ENCODE measurements around the gene TSPAN4. TPM values are rescaled to one million over a fixed set of nuclear protein-coding genes. Genes with fewer than 3 reads are reported as not detected.

TSPAN4 gene
- total and polyA plus RNA-seq, 4 donors = 16.5 to 38.1 (median 30.4) TPM

- Histone ChIP-seq H3K9me3 (ENCODE audit: control insufficient read depth in 4 of 4, low read length in 3 of 4) (no peaks in the 10 kb centered on the region), H3K36me3 (ENCODE audit: control insufficient read depth in 4 of 4, insufficient read depth in 3 of 4, low read depth in 1 of 4, low read length in 3 of 4) (peaks cover 5 to 23% (median 19%) of the 10 kb centered on the region in 4 donors), H3K4me3 (ENCODE audit: low read depth in 1 of 3, low read length in 3 of 3) (no peak overlapping the region), H3K9ac (ENCODE audit: low read depth in 1 of 2, low read length in 2 of 2) (no peak overlapping the region), H3K27ac (ENCODE audit: low read depth in 1 of 2, low read length in 2 of 2) (no peak overlapping the region), H3K4me1 (ENCODE audit: control insufficient read depth in 4 of 4, insufficient read depth in 4 of 4, low read length in 3 of 4) (peaks cover 4 to 27% (median 20%) of the 10 kb centered on the region in 4 donors), H3K27me3 (ENCODE audit: control insufficient read depth in 4 of 4, insufficient read depth in 4 of 4, low read length in 3 of 4) (no peaks in the 10 kb centered on the region)
- no peak for TF ChIP-seq FOXA2 (IDR thresholded peaks at IDR 0.05)
- TF ChIP-seq RAD21 (IDR thresholded peaks at IDR 0.05) = peak in 1 of 2 donors; percentile 13
- no peak for TF ChIP-seq SP1 (IDR thresholded peaks at IDR 0.05)
- DNase-seq (ENCODE audit: low spot score) = no peak
- 78% methylated on average over 14 of the region's 14 CpGs for WGBS
Measured at GRCh38 chr11:811446-812245, 31.0 kb upstream of the TSPAN4 start.

- H3K27me3 ChIP-seq (ENCODE audit: control insufficient read depth in 4 of 4, insufficient read depth in 4 of 4, low read length in 3 of 4) = no peaks in the 10 kb centered on the region
- H3K36me3 ChIP-seq (ENCODE audit: control insufficient read depth in 4 of 4, insufficient read depth in 3 of 4, low read depth in 1 of 4, low read length in 3 of 4) = peaks cover 5 to 23% (median 19%) of the 10 kb centered on the region in 4 donors
- no peaks in the 10 kb centered on the region for H3K9me3 ChIP-seq (ENCODE audit: control insufficient read depth in 4 of 4, low read length in 3 of 4)
- no peak overlapping the region for H3K9ac ChIP-seq (ENCODE audit: low read depth in 1 of 2, low read length in 2 of 2)
- H3K4me1 ChIP-seq (ENCODE audit: control insufficient read depth in 4 of 4, insufficient read depth in 4 of 4, low read length in 3 of 4) = peaks cover 4 to 27% (median 20%) of the 10 kb centered on the region in 4 donors
- H3K4me3 ChIP-seq (ENCODE audit: low read depth in 1 of 3, low read length in 3 of 3) = no peak overlapping the region
- WGBS = 90% methylated on average over 3 of the region's 3 CpGs
- H3K27ac ChIP-seq (ENCODE audit: low read depth in 1 of 2, low read length in 2 of 2) = no peak overlapping the region
- DNase-seq (ENCODE audit: low spot score) = no peak
- TF ChIP-seq NR2F2 (IDR thresholded peaks at IDR 0.05) = no peak
- no peak for TF ChIP-seq HNF4G (IDR thresholded peaks at IDR 0.05)
- no peak for TF ChIP-seq YY1 (IDR thresholded peaks at IDR 0.05)
- TF ChIP-seq EGR1 (IDR thresholded peaks at IDR 0.05; ENCODE audit: low read depth in 2 of 2) = no peak
- TF ChIP-seq GABPA (IDR thresholded peaks at IDR 0.05 in 1 of 2, conservative IDR thresholded peaks at IDR 0.05 in 1 of 2) = no peak
- TF ChIP-seq FOXA2 (IDR thresholded peaks at IDR 0.05) = no peak
- TF ChIP-seq, protein P1, sequence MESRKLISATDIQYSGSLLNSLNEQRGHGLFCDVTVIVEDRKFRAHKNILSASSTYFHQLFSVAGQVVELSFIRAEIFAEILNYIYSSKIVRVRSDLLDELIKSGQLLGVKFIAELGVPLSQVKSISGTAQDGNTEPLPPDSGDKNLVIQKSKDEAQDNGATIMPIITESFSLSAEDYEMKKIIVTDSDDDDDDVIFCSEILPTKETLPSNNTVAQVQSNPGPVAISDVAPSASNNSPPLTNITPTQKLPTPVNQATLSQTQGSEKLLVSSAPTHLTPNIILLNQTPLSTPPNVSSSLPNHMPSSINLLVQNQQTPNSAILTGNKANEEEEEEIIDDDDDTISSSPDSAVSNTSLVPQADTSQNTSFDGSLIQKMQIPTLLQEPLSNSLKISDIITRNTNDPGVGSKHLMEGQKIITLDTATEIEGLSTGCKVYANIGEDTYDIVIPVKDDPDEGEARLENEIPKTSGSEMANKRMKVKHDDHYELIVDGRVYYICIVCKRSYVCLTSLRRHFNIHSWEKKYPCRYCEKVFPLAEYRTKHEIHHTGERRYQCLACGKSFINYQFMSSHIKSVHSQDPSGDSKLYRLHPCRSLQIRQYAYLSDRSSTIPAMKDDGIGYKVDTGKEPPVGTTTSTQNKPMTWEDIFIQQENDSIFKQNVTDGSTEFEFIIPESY (IDR thresholded peaks at IDR 0.05) = no peak
- TF ChIP-seq, protein P2, sequence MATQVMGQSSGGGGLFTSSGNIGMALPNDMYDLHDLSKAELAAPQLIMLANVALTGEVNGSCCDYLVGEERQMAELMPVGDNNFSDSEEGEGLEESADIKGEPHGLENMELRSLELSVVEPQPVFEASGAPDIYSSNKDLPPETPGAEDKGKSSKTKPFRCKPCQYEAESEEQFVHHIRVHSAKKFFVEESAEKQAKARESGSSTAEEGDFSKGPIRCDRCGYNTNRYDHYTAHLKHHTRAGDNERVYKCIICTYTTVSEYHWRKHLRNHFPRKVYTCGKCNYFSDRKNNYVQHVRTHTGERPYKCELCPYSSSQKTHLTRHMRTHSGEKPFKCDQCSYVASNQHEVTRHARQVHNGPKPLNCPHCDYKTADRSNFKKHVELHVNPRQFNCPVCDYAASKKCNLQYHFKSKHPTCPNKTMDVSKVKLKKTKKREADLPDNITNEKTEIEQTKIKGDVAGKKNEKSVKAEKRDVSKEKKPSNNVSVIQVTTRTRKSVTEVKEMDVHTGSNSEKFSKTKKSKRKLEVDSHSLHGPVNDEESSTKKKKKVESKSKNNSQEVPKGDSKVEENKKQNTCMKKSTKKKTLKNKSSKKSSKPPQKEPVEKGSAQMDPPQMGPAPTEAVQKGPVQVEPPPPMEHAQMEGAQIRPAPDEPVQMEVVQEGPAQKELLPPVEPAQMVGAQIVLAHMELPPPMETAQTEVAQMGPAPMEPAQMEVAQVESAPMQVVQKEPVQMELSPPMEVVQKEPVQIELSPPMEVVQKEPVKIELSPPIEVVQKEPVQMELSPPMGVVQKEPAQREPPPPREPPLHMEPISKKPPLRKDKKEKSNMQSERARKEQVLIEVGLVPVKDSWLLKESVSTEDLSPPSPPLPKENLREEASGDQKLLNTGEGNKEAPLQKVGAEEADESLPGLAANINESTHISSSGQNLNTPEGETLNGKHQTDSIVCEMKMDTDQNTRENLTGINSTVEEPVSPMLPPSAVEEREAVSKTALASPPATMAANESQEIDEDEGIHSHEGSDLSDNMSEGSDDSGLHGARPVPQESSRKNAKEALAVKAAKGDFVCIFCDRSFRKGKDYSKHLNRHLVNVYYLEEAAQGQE (IDR thresholded peaks at IDR 0.05) = no peak
- no peak for TF ChIP-seq MAX (IDR thresholded peaks at IDR 0.05)
- TF ChIP-seq, protein P3, sequence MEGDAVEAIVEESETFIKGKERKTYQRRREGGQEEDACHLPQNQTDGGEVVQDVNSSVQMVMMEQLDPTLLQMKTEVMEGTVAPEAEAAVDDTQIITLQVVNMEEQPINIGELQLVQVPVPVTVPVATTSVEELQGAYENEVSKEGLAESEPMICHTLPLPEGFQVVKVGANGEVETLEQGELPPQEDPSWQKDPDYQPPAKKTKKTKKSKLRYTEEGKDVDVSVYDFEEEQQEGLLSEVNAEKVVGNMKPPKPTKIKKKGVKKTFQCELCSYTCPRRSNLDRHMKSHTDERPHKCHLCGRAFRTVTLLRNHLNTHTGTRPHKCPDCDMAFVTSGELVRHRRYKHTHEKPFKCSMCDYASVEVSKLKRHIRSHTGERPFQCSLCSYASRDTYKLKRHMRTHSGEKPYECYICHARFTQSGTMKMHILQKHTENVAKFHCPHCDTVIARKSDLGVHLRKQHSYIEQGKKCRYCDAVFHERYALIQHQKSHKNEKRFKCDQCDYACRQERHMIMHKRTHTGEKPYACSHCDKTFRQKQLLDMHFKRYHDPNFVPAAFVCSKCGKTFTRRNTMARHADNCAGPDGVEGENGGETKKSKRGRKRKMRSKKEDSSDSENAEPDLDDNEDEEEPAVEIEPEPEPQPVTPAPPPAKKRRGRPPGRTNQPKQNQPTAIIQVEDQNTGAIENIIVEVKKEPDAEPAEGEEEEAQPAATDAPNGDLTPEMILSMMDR (IDR thresholded peaks at IDR 0.05; ENCODE audit: low read depth, low read length, missing input control) = no peak
- TF ChIP-seq FOXA1 (IDR thresholded peaks at IDR 0.05) = no peak
- TF ChIP-seq RAD21 (IDR thresholded peaks at IDR 0.05) = no peak
- TF ChIP-seq, protein P4, sequence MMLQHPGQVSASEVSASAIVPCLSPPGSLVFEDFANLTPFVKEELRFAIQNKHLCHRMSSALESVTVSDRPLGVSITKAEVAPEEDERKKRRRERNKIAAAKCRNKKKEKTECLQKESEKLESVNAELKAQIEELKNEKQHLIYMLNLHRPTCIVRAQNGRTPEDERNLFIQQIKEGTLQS (IDR thresholded peaks at IDR 0.05) = no peak
- TF ChIP-seq SP1 (IDR thresholded peaks at IDR 0.05) = no peak
- no peak for TF ChIP-seq TAF1 (conservative IDR thresholded peaks at IDR 0.05)
- TF ChIP-seq HNF4A (conservative IDR thresholded peaks at IDR 0.05) = no peak
- TF ChIP-seq JUND (IDR thresholded peaks at IDR 0.05) = no peak
- no peak for TF ChIP-seq RXRA (IDR thresholded peaks at IDR 0.05)
Measured at GRCh38 chr11:812390-812789, 30.3 kb upstream of the TSPAN4 start.
